ENCODE data around the gene RPS15. TPM values are rescaled to one million over a fixed set of nuclear protein-coding genes. Genes with fewer than 3 reads are reported as not detected.

RPS15 gene
- polyA plus RNA-seq, 1 donor, result 1,404 TPM

DNA sequence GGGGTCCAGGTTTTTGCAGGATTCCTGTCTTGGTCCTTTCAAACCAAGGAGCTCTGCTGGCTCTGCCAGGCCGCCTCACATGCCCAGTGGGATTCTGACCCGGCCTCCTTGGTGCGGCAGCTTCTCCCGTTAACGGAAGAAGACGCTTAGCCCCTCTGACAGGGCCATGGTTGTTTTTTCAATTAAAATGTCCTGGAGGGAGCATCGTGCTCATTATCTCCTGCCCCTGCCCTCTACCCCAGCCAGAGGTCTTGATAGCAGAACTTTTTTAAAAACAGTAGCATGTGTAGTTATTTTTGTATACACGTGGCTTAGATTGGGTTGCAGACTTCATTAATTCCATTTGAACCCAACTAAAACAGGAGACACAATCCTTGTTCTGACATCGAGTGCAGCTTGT is 11.5 kb upstream of the RPS15 start:
- no CpG with 5 or more reads among the region's 9 CpGs for WGBS (ENCODE audit: insufficient coverage, low lambda C conversion rate)
- no peak overlapping the region for H3K27ac ChIP-seq (ENCODE audit: low read length)
- peaks cover 87% of the 10 kb centered on the region for H3K36me3 ChIP-seq (ENCODE audit: control insufficient read depth, insufficient read depth, low read length)
- H3K4me1 ChIP-seq (ENCODE audit: control insufficient read depth, insufficient read depth, low read length), result peaks cover 32% of the 10 kb centered on the region
- no peak overlapping the region for H3K4me3 ChIP-seq (ENCODE audit: low read length)
- H3K27me3 ChIP-seq (ENCODE audit: control insufficient read depth, insufficient read depth, low read length), result no peaks in the 10 kb centered on the region
- peaks cover 19% of the 10 kb centered on the region for H3K9me3 ChIP-seq (ENCODE audit: control insufficient read depth, low read depth, low read length)
- no peak for DNase-seq

DNA sequence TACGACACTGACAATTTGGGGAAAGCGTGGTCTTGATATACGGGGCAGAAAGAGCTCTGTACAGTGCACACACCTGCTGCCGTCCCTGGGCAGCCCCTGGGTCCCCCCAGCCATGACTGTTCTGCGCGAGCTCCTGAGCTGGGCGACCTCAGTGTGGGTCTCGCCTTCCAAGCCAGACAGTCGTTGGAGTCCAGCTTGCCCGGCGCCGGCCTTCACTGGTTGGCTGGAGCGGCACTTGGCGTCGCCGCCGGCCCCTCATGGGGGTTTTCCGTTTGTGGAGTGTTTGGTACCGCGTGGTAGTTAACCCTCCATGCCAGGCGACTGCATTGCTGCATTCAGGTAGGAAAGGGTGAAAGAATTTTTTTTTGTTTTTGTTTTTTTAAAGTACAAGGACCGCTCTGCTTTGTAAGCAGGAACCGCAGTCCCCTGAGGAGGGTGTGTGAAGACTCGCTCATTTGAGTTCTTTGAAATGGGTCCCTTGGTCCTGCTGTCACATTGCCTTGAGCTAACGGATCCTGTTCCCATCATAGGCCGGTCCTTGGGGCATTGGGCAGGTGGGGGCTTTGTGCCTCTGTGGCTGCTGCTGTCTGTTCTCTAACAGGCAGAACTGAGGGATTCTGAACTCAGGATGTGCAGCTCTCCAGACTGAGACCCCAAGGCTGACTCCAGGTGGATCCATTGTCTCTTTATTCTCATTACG is 10.8 kb upstream of the RPS15 start:
- Histone ChIP-seq H3K9me3 (ENCODE audit: control insufficient read depth, low read depth, low read length) (peaks cover 17% of the 10 kb centered on the region), H3K36me3 (ENCODE audit: control insufficient read depth, insufficient read depth, low read length) (peaks cover 87% of the 10 kb centered on the region), H3K27ac (ENCODE audit: low read length) (no peak overlapping the region), H3K27me3 (ENCODE audit: control insufficient read depth, insufficient read depth, low read length) (no peaks in the 10 kb centered on the region), H3K4me3 (ENCODE audit: low read length) (no peak overlapping the region), H3K4me1 (ENCODE audit: control insufficient read depth, insufficient read depth, low read length) (peaks cover 32% of the 10 kb centered on the region)
- DNase-seq, result no peak
- no CpG with 5 or more reads among the region's 27 CpGs for WGBS (ENCODE audit: insufficient coverage, low lambda C conversion rate)

DNA sequence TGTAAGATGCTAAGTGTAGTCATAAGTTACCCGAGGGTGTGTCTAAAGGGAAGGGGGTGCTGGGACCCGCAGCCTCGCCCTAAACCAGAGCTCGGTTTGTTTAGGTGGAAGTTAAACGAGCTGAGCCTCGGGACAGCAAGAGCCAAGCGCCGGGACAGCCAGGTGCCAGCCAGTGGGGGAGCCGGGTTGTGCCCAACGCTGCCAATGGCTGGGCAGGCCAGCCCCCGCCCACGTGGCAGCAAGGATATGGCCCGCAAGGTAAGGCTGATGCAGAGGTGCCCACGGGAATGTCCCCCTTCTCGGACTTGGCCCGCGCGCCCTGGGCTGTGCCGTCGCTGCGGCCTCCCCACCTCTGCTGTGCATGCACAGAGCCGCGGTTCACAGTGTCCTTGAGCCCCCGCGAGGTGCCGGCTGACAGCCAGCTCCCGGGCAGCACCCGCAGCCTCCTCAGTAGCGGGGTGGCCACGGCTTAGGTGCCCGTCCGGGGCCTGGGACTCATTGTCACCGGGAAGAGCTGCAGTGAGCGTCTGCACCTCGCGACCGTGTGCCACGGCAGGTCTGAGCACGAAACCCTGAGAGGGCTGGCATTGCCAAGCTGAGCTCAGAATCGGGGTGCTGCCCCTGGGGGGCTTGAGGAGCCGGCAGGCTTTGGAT is 9.3 kb upstream of the RPS15 start:
- Histone ChIP-seq H3K27ac (ENCODE audit: low read length) (no peak overlapping the region), H3K4me1 (ENCODE audit: control insufficient read depth, insufficient read depth, low read length) (peaks cover 27% of the 10 kb centered on the region), H3K4me3 (ENCODE audit: low read length) (no peak overlapping the region), H3K9me3 (ENCODE audit: control insufficient read depth, low read depth, low read length) (peaks cover 16% of the 10 kb centered on the region), H3K36me3 (ENCODE audit: control insufficient read depth, insufficient read depth, low read length) (peaks cover 88% of the 10 kb centered on the region), H3K27me3 (ENCODE audit: control insufficient read depth, insufficient read depth, low read length) (no peaks in the 10 kb centered on the region)
- DNase-seq, result no peak
- WGBS (ENCODE audit: insufficient coverage, low lambda C conversion rate), result no CpG with 5 or more reads among the region's 41 CpGs

DNA sequence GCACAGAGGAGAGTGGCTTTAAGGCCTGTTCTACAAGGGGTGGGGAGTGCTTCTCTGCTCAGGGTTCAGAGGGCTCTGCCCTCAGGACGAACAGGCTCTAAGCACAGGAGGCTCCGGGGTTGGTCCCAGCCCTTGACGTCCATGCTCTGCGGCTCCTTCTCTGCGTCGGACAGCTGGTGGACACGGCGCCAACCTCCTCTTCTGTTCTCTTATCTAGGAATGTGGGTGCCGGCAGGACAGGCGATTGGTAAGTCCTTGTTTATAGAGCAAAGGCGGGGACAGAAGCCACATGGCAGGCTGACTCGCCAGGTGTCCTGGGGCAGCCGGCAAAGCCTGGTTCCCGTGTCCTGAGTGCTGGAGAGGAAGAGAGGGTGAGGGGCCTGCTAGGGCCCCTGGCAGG is 8.4 kb upstream of the RPS15 start:
- Histone ChIP-seq H3K36me3 (ENCODE audit: control insufficient read depth, insufficient read depth, low read length) (peaks cover 91% of the 10 kb centered on the region), H3K9me3 (ENCODE audit: control insufficient read depth, low read depth, low read length) (peaks cover 17% of the 10 kb centered on the region), H3K4me3 (ENCODE audit: low read length) (no peak overlapping the region), H3K27me3 (ENCODE audit: control insufficient read depth, insufficient read depth, low read length) (no peaks in the 10 kb centered on the region), H3K27ac (ENCODE audit: low read length) (peak overlapping the region; percentile 16), H3K4me1 (ENCODE audit: control insufficient read depth, insufficient read depth, low read length) (peaks cover 20% of the 10 kb centered on the region)
- WGBS (ENCODE audit: insufficient coverage, low lambda C conversion rate), result no CpG with 5 or more reads among the region's 14 CpGs
- DNase-seq, result peak in 1 of 2 donors; percentile 65

DNA sequence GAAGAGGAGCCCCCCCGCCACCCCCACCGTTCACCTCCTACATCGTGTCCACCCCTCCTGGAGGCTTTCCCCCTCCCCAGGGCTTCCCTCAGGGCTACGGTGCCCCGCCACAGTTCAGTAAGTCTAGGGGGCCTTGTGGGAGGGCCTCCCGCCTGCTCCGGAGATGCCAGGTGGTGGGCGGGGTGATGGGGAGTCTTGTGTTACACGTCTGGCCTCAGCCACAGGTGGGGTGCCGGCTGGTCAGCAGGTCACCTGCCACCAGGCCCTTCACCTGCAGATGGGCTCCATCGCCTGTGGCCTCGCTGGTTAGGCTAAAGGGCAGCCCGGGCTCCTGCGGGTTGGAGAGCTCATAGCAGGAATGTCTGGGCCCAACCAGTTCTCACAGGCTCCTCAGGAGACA is 8.0 kb upstream of the RPS15 start:
- Histone ChIP-seq H3K4me3 (ENCODE audit: low read length) (no peak overlapping the region), H3K27ac (ENCODE audit: low read length) (no peak overlapping the region), H3K9me3 (ENCODE audit: control insufficient read depth, low read depth, low read length) (peaks cover 17% of the 10 kb centered on the region), H3K27me3 (ENCODE audit: control insufficient read depth, insufficient read depth, low read length) (no peaks in the 10 kb centered on the region), H3K36me3 (ENCODE audit: control insufficient read depth, insufficient read depth, low read length) (peaks cover 89% of the 10 kb centered on the region), H3K4me1 (ENCODE audit: control insufficient read depth, insufficient read depth, low read length) (peaks cover 15% of the 10 kb centered on the region)
- no CpG with 5 or more reads among the region's 14 CpGs for WGBS (ENCODE audit: insufficient coverage, low lambda C conversion rate)
- DNase-seq, result no peak

DNA sequence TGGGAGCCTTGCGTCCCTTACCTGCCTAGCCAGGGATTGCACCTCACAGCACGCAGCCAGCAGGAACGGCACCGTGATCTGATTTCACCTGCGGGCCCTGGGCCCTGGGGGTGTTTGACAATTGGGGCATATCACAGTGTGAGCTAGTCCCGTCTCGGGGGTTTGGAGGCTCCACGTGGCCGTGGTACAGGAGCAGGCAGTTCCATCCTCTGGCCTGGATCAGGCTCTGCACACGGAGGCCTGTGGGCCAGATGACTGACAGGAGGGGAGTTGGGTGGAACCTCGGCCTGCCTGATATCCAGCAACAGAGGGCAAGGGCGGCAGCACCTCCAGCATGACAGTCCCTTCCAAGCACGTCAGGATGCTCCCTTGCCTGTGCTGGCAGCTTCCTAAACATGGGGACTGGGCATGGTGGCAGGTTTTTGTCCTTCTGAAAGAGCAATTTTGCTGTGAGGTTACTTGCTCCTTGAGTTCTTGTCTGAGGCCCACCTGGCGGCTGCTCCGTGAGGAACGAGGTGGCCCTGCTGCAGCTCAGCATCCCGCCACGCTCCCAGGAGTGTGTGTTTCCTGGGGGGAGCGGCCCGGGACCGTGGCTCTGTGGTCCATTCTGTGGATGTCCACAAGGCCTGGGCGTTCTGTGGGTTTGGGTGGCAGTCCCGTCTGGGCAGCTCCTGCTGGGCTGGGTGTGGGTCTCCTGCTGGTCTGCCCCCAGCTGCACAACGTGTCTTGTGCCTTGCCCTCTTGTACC is 6.3 kb upstream of the RPS15 start:
- Histone ChIP-seq H3K9me3 (ENCODE audit: control insufficient read depth, low read depth, low read length) (peaks cover 17% of the 10 kb centered on the region), H3K27ac (ENCODE audit: low read length) (no peak overlapping the region), H3K4me1 (ENCODE audit: control insufficient read depth, insufficient read depth, low read length) (peaks cover 6% of the 10 kb centered on the region), H3K27me3 (ENCODE audit: control insufficient read depth, insufficient read depth, low read length) (no peaks in the 10 kb centered on the region), H3K4me3 (ENCODE audit: low read length) (no peak overlapping the region), H3K36me3 (ENCODE audit: control insufficient read depth, insufficient read depth, low read length) (peaks cover 79% of the 10 kb centered on the region)
- WGBS (ENCODE audit: insufficient coverage, low lambda C conversion rate), result no CpG with 5 or more reads among the region's 24 CpGs
- DNase-seq, result no peak

DNA sequence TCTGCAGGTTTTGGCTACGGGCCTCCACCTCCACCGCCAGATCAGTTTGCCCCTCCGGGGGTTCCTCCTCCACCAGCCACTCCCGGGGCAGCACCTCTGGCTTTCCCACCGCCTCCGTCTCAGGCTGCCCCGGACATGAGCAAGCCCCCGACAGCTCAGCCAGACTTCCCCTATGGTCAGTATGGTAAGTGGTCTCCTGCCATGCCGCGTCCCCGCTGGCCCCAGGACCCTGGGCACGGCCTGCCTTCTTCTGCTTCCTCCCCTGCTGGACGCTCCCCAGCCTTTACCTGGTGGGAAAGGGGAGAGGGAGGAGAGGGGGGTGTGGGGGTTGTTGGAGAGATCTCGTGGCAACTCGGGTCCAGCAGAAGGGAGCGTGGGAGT is 5.7 kb upstream of the RPS15 start:
- H3K9me3 ChIP-seq (ENCODE audit: control insufficient read depth, low read depth, low read length), result peaks cover 17% of the 10 kb centered on the region
- peaks cover 6% of the 10 kb centered on the region for H3K4me1 ChIP-seq (ENCODE audit: control insufficient read depth, insufficient read depth, low read length)
- no peaks in the 10 kb centered on the region for H3K27me3 ChIP-seq (ENCODE audit: control insufficient read depth, insufficient read depth, low read length)
- no peak for DNase-seq
- WGBS (ENCODE audit: insufficient coverage, low lambda C conversion rate), result no CpG with 5 or more reads among the region's 16 CpGs
- H3K36me3 ChIP-seq (ENCODE audit: control insufficient read depth, insufficient read depth, low read length), result peaks cover 75% of the 10 kb centered on the region
- no peak overlapping the region for H3K4me3 ChIP-seq (ENCODE audit: low read length)
- H3K27ac ChIP-seq (ENCODE audit: low read length), result no peak overlapping the region

DNA sequence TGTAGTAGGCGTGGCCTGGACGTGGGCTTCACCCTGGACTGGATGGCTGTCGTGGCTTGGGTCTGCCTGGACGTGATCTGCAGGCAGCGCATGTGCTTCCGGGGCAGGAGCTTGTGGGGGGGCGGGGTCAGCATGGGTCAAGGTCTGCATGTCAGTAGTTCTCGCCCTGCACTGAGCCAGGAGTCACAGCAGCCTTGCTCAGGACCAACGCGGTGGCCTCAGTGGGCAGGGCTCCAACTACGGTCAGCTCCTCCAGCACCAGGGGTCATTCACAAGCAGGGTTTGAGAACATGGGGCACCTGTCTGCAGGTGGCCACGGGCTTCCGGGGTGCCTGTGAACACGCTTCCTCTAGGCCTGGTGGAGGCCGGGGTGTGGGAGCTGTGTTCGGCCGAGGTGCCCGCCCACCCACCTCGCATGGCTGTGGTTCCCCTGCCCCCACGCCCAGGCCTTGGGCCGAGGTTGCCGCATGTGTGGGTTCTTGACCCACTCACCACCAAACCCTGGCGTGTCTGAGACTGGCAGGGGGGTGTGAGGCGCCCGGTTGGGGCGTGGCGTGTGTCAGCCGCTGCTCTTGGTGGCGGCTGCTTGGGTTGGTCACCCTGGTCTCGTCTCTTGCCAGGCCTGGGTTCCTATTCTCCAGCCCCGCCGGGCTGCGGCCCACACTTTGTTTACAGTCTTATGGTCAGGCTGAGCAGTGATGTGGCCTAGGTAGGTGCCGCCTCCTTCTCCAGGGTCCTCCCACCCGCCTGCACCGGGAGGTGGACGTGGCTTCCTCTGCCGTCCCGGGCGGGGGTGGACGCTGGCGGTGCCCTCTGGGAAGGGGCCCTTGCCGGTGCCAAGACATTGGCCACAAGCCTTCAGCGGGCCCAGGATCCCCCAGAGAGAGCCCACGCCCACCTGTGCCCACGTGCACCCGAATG is 4.8 kb upstream of the RPS15 start:
- Histone ChIP-seq H3K9me3 (ENCODE audit: control insufficient read depth, low read depth, low read length) (peaks cover 17% of the 10 kb centered on the region), H3K4me3 (ENCODE audit: low read length) (no peak overlapping the region), H3K27me3 (ENCODE audit: control insufficient read depth, insufficient read depth, low read length) (no peaks in the 10 kb centered on the region), H3K27ac (ENCODE audit: low read length) (no peak overlapping the region), H3K36me3 (ENCODE audit: control insufficient read depth, insufficient read depth, low read length) (peaks cover 66% of the 10 kb centered on the region), H3K4me1 (ENCODE audit: control insufficient read depth, insufficient read depth, low read length) (peaks cover 10% of the 10 kb centered on the region)
- no CpG with 5 or more reads among the region's 47 CpGs for WGBS (ENCODE audit: insufficient coverage, low lambda C conversion rate)
- no peak for DNase-seq

DNA sequence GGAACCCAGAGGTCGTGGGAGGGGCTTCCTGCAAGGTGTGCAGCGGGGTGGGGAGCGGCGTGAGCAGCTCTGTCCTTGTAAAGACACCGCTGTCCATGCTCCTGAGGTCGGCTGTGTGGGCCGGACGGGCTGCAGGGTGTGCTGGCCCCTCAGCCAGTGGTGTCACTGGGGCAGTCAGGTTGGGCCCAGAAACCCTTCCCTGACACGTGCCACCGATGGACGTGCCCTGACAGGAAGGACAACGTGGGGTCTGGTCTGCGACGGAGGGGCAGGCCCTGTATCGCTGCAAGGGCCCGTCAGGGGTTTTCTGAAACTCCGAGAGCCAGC is 4.2 kb upstream of the RPS15 start:
- WGBS (ENCODE audit: insufficient coverage, low lambda C conversion rate), result no CpG with 5 or more reads among the region's 17 CpGs
- DNase-seq, result no peak
- Histone ChIP-seq H3K4me1 (ENCODE audit: control insufficient read depth, insufficient read depth, low read length) (peaks cover 10% of the 10 kb centered on the region), H3K27ac (ENCODE audit: low read length) (no peak overlapping the region), H3K9me3 (ENCODE audit: control insufficient read depth, low read depth, low read length) (peaks cover 14% of the 10 kb centered on the region), H3K27me3 (ENCODE audit: control insufficient read depth, insufficient read depth, low read length) (no peaks in the 10 kb centered on the region), H3K4me3 (ENCODE audit: low read length) (no peak overlapping the region), H3K36me3 (ENCODE audit: control insufficient read depth, insufficient read depth, low read length) (peaks cover 60% of the 10 kb centered on the region)

DNA sequence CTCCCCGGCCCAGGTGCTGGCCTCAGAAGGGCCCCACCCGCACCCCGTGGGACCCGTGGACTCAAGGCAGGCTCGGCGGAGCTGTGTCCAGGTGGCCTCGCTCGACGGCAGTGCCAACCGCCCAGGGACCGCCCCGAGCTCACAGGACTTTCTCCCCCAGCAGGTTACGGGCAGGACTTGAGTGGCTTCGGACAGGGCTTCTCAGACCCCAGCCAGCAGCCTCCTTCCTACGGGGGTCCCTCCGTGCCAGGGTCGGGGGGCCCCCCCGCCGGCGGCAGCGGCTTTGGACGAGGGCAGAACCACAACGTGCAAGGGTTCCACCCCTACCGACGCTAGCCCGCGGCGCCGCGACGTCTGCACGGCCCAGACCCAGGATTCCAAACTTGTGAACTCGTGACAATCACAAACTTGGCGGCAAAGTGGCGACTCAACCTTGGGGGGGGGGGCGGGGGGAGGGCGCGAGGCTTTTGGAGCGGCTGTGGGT is 3.6 kb upstream of the RPS15 start:
- Histone ChIP-seq H3K27me3 (ENCODE audit: control insufficient read depth, insufficient read depth, low read length) (no peaks in the 10 kb centered on the region), H3K36me3 (ENCODE audit: control insufficient read depth, insufficient read depth, low read length) (peaks cover 57% of the 10 kb centered on the region), H3K4me1 (ENCODE audit: control insufficient read depth, insufficient read depth, low read length) (peaks cover 9% of the 10 kb centered on the region), H3K9me3 (ENCODE audit: control insufficient read depth, low read depth, low read length) (peaks cover 13% of the 10 kb centered on the region), H3K4me3 (ENCODE audit: low read length) (no peak overlapping the region), H3K27ac (ENCODE audit: low read length) (no peak overlapping the region)
- no CpG with 5 or more reads among the region's 39 CpGs for WGBS (ENCODE audit: insufficient coverage, low lambda C conversion rate)
- DNase-seq, result no peak

Measured in large intestine (tissue), 3 donors.